ENCODE data around the gene MRPS18B. TPM values are rescaled to one million over a fixed set of nuclear protein-coding genes. Genes with fewer than 3 reads are reported as not detected.

Gene MRPS18B
- total RNA-seq, 2 donors from 2014 or later, result 23.6 to 27.3 TPM

DNA sequence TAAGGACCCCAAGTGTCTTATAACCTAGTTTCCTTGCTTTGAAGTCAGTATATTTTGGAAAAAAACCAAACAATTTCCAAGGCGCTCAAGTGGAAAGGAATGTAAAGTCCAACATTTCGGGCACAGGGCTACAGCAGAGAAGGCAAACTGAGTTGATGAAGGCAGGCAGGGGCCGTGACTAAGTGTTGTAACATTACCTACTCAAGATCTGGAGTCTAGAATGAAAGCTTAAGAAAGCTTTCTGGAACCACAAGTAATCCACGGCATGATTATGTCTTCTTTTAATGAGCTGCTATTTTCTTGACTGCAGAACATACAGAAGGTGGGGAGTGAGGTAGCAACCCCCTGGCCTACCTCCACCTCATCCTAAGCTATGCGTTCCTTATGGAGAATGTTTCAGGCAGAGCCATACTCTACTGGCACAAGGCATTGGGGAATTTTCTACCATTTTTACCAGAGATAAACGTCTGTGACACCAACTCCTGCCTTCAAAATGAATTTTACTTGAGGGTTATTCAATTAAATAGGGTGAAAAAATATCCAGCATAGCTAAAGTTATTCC lies 4.9 kb upstream of the MRPS18B start:
- TF ChIP-seq, protein P1, sequence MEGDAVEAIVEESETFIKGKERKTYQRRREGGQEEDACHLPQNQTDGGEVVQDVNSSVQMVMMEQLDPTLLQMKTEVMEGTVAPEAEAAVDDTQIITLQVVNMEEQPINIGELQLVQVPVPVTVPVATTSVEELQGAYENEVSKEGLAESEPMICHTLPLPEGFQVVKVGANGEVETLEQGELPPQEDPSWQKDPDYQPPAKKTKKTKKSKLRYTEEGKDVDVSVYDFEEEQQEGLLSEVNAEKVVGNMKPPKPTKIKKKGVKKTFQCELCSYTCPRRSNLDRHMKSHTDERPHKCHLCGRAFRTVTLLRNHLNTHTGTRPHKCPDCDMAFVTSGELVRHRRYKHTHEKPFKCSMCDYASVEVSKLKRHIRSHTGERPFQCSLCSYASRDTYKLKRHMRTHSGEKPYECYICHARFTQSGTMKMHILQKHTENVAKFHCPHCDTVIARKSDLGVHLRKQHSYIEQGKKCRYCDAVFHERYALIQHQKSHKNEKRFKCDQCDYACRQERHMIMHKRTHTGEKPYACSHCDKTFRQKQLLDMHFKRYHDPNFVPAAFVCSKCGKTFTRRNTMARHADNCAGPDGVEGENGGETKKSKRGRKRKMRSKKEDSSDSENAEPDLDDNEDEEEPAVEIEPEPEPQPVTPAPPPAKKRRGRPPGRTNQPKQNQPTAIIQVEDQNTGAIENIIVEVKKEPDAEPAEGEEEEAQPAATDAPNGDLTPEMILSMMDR (IDR thresholded peaks at IDR 0.05), result no peak
- H3K9me3 ChIP-seq, result no peaks in the 10 kb centered on the region
- DNase-seq (ENCODE audit: low spot score), result no peak
- ATAC-seq (ENCODE audit: insufficient number of reproducible peaks, low FRiP score, low read depth), result no peak
- H3K36me3 ChIP-seq, result peaks cover 17% of the 10 kb centered on the region
- H3K27me3 ChIP-seq (replicated peaks; ENCODE audit: insufficient read depth), result no peaks in the 10 kb centered on the region
- H3K4me1 ChIP-seq (ENCODE audit: control insufficient read depth in 1 of 2, low read depth in 2 of 2), result peaks cover 25 to 52% of the 10 kb centered on the region in 2 donors
- H3K27ac ChIP-seq, result peak overlapping the region in 1 of 2 donors; percentile 94
- H3K4me3 ChIP-seq, result no peak overlapping the region

DNA sequence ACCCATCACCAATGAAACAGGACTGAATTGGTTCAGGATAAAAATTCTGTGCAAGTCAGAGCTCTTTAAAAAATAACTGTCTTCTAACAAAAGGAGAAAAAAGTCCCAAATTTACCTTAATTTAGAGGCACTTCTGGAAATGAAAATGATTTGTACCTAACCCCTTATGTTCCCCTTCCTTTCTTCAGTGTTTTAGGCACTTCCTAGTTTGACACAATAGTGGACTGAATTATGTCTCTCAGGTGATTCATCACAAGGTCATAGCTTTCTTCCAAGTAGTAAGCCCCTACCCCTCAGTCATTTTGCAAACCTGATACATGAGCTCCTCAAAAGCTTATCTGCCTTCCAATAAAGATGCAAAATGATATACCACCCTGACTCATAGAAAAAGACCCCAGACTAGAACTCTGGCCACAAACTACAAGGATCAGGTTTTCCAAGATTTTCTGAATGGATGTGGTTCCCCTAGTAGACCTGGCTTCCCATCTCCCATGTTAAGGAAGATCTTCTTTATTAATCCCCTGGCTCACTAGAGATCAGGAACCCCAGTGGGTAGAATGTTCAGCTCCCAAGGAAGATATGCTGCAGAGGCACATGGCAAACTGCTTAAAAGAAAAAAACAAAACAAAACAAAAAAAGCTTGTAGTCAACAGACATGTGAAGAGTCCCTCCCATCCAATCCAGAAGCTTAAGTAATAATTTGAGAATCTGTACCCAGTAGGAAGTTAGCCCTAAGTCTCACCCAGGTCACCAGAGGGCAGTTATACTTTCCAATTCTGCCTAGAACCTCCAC lies 4.2 kb upstream of the MRPS18B start:
- peaks cover 29 to 57% of the 10 kb centered on the region in 2 donors for H3K4me1 ChIP-seq (ENCODE audit: control insufficient read depth in 1 of 2, low read depth in 2 of 2)
- ATAC-seq (ENCODE audit: insufficient number of reproducible peaks, low FRiP score, low read depth), result no peak
- DNase-seq (ENCODE audit: low spot score), result no peak
- no peaks in the 10 kb centered on the region for H3K9me3 ChIP-seq
- no peaks in the 10 kb centered on the region for H3K27me3 ChIP-seq (replicated peaks; ENCODE audit: insufficient read depth)
- peaks cover 14% of the 10 kb centered on the region for H3K36me3 ChIP-seq
- TF ChIP-seq, protein P1 (IDR thresholded peaks at IDR 0.05), result no peak
- H3K4me3 ChIP-seq, result peak overlapping the region; percentile 76
- H3K27ac ChIP-seq, result peak overlapping the region; percentile 59 to 94

DNA sequence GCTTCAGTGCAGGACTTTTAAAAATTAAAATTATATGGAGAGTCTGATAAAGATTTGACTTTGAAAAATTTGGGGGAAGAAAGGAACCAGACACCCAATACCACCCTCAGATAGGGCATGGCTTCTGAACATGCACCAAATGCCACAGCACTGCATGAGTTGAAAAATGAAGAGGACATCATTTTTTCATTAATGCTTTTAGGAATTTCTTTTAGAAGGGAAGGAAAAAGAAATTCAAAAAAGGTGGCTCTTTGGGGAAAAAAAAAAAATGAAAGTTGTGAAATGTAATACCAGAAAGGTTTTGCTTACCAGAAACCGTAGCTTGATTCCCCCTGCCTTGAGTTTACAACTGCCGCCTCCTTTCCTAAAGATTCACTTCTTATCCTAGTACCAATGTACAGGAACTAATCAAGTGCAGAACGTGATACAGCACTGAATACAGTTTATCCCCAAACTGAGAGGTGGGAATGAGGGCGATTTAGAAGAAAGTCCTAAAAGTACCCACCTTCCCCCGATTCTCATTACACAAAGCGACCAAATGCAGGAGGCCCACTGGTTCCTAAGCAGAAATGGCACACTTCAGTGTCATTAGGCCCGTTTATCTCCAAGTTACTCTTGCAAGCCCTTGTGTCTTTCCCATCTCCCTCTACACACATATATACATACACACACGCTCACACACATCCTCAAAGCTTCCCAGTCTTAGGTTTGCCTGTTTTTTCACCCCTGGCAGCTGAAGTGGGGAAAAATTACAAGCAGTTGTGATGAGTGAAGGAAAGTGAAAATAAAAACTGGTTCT lies 3.4 kb upstream of the MRPS18B start:
- no peaks in the 10 kb centered on the region for H3K27me3 ChIP-seq (replicated peaks; ENCODE audit: insufficient read depth)
- no peaks in the 10 kb centered on the region for H3K9me3 ChIP-seq
- H3K4me1 ChIP-seq (ENCODE audit: control insufficient read depth in 1 of 2, low read depth in 2 of 2), result peaks cover 33 to 63% of the 10 kb centered on the region in 2 donors
- peak overlapping the region; percentile 59 to 94 for H3K27ac ChIP-seq
- H3K36me3 ChIP-seq, result peaks cover 6% of the 10 kb centered on the region
- DNase-seq (ENCODE audit: low spot score) (no peak), ATAC-seq (ENCODE audit: insufficient number of reproducible peaks, low FRiP score, low read depth) (no peak)
- H3K4me3 ChIP-seq, result peak overlapping the region; percentile 76
- TF ChIP-seq, protein P1 (IDR thresholded peaks at IDR 0.05), result no peak

DNA sequence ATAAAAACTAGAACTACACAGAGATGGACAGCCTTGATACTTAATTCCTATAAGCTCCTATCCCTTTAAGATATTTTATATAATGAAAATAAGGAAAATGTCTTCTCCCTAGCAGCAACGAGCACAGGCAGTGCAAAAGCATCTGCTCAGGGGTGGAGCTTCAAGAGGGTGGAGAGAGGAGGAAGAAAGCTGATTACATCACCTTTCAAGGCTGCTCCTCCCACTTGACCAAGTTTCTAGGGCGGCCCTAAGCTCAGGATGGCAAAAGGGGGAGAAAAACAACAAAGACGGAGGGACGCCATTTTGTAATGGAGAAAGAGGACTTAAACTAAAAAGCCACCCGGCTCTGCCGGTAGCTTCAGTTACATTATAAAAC lies 2.8 kb upstream of the MRPS18B start:
- Histone ChIP-seq H3K4me3 (peak overlapping the region; percentile 76), H3K4me1 (ENCODE audit: control insufficient read depth in 1 of 2, low read depth in 2 of 2) (peaks cover 31 to 59% of the 10 kb centered on the region in 2 donors), H3K27me3 (replicated peaks; ENCODE audit: insufficient read depth) (no peaks in the 10 kb centered on the region), H3K9me3 (no peaks in the 10 kb centered on the region), H3K27ac (peak overlapping the region; percentile 91 to 94), H3K36me3 (peaks cover 5% of the 10 kb centered on the region)
- ATAC-seq (ENCODE audit: insufficient number of reproducible peaks, low FRiP score, low read depth), result peak; percentile 79
- DNase-seq (ENCODE audit: low spot score), result peak; percentile 83
- TF ChIP-seq, protein P1 (IDR thresholded peaks at IDR 0.05), result no peak

All from thoracic aorta (tissue), 2 donors.